ENCODE results near the gene RYR2. TPM values are rescaled to one million over a fixed set of nuclear protein-coding genes. Genes with fewer than 3 reads are reported as not detected.
A peak's percentile ranks its signal among the peaks of the same experiment; 100 is the strongest.

RYR2 gene
- total RNA-seq, 1 experiment from 2014 or later = 3.4 TPM

- no peak overlapping the region for H3K9ac ChIP-seq (ENCODE audit: extremely low read depth, insufficient read length, low read length)
- WGBS (ENCODE audit: extremely low coverage, insufficient read length, low lambda C conversion rate) = no CpG with 5 or more reads among the region's 4 CpGs
- no peak overlapping the region for H2BK12ac ChIP-seq (ENCODE audit: insufficient read length, low read depth, low read length)
- no peaks in the 10 kb centered on the region for H3K79me2 ChIP-seq (ENCODE audit: insufficient read depth, low read length)
- no peaks in the 10 kb centered on the region for H3K9me3 ChIP-seq (ENCODE audit: control insufficient read depth, low read depth, low read length)
- Mint-ChIP-seq H3K4me1 (peaks cover 10 to 14% of the 10 kb centered on the region in 2 experiments), H3K4me3 (no peak overlapping the region), H3K27ac (peak overlapping the region in 1 of 3 experiments; percentile 8; a peak in 1 of 7 replicates), H3K9me3 (peaks cover 0 to 2% of the 10 kb centered on the region in 2 experiments; a peak in 3 of 5 replicates), H3K36me3 (ENCODE audit: insufficient read depth in 1 of 3, low read depth in 3 of 3) (peaks cover 0 to 6% (median 2%) of the 10 kb centered on the region in 3 experiments; a peak in 3 of 7 replicates), H3K27me3 (ENCODE audit: low read depth) (no peaks in the 10 kb centered on the region)
- H4K20me1 ChIP-seq (ENCODE audit: control insufficient read depth, insufficient read depth, insufficient read length) = no peaks in the 10 kb centered on the region
- no peak overlapping the region for H4K5ac ChIP-seq (ENCODE audit: insufficient read length, low read depth, low read length)
- H2AK5ac ChIP-seq (ENCODE audit: insufficient read length, low read length) = no peak overlapping the region
- H3K4me1 ChIP-seq (ENCODE audit: insufficient read depth, low read length) = no peaks in the 10 kb centered on the region
- H3K4me2 ChIP-seq (ENCODE audit: insufficient read depth, insufficient read length, low read length) = no peak overlapping the region
- H4K8ac ChIP-seq (replicated peaks; ENCODE audit: insufficient read length, low read depth, low read length) = no peak overlapping the region
- H3K79me1 ChIP-seq (ENCODE audit: insufficient read depth, low read depth, low read length, poor library complexity, severe bottlenecking) = no peaks in the 10 kb centered on the region
- DNase-seq = no peak
- H3K18ac ChIP-seq (ENCODE audit: insufficient read length, low read depth, low read length) = no peak overlapping the region
- H2BK15ac ChIP-seq (ENCODE audit: low read depth, low read length) = no peak overlapping the region
- no peak overlapping the region for H2BK20ac ChIP-seq (ENCODE audit: low read depth, low read length, poor library complexity, severe bottlenecking)
- H3K4ac ChIP-seq (ENCODE audit: low read depth, low read length) = no peak overlapping the region
- H3K27me3 ChIP-seq (ENCODE audit: insufficient read depth, low read length) = no peaks in the 10 kb centered on the region
- H2BK120ac ChIP-seq (ENCODE audit: low read depth, low read length, poor library complexity, severe bottlenecking) = no peak overlapping the region
- H3K14ac ChIP-seq (ENCODE audit: insufficient read depth, low read length) = no peak overlapping the region
- H4K91ac ChIP-seq (ENCODE audit: insufficient read length, low read depth, low read length) = no peak overlapping the region
- TF ChIP-seq CTCF (conservative IDR thresholded peaks at IDR 0.05) = peak; percentile 88
- H3K23me2 ChIP-seq (ENCODE audit: insufficient read length, low read depth, low read length, poor library complexity, severe bottlenecking) = no peaks in the 10 kb centered on the region
- no peak overlapping the region for H3K56ac ChIP-seq (ENCODE audit: insufficient read length, low read depth, low read length)
- no peak overlapping the region for H2AFZ ChIP-seq (ENCODE audit: low read length)
- H2BK5ac ChIP-seq (ENCODE audit: insufficient read length, low read length) = no peak overlapping the region
- no peak overlapping the region for H3T11ph ChIP-seq (ENCODE audit: low read length)
- no peak overlapping the region for H3K27ac ChIP-seq (ENCODE audit: insufficient read length, low read depth, low read length)
- no peak overlapping the region for H3K23ac ChIP-seq (ENCODE audit: insufficient read length, low read depth, low read length)
Observed at GRCh38 chr1:237562242-237562823, 520.3 kb downstream of the RYR2 start.
